Colonic mucosa (tissue), 4 donors: ENCODE results near the gene HPGDS. TPM values are rescaled to one million over a fixed set of nuclear protein-coding genes. Genes with fewer than 3 reads are reported as not detected.

ENCODE experiments used
- DNase-seq: peaks from one replicate; pipeline ENCODE4 v3.0.0-alpha.2; 2020
- H3K27ac ChIP-seq: fragments of 200-600 bp; one replicate; pipeline ENCODE4 v1.8.0; 2021
- H3K27me3 ChIP-seq: fragments of 200-600 bp; one replicate; pipeline ENCODE4 v1.8.0; 2021
- H3K36me3 ChIP-seq: fragments of 200-600 bp; one replicate; pipeline ENCODE4 v1.8.0; 2021
- H3K4me1 ChIP-seq: fragments of 200-600 bp; one replicate; pipeline ENCODE4 v1.8.0; 2021; ENCODE audit warnings: mild to moderate bottlenecking
- H3K4me3 ChIP-seq: fragments of 200-600 bp; one replicate; pipeline ENCODE4 v1.8.0; 2021
- H3K9ac ChIP-seq, 2 donors: one replicate each; pipeline ENCODE4 v1.7.0; 2013; ENCODE audit warnings: control low read depth in 2 of 2, low read depth in 2 of 2, low read length in 2 of 2
- H3K9me3 ChIP-seq: fragments of 200-600 bp; one replicate; pipeline ENCODE4 v1.8.0; 2021
- intact Hi-C: fragments of 100-400 bp; cut with DNase I; formaldehyde crosslinking; loops from one replicate; pipeline ENCODE4 v1.14.1; 2022
- total RNA-seq, 2 donors: library from RNA; stranded (reverse); fragmentation: NEBNext Ultra II Directional in 1 of 2; extraction: Animal tissue kit (Norgen Biotek cat#: 25700) in 1 of 2; gene quantifications; one replicate each; pipeline ENCODE4 v1.2.1, GENCODE V29; 2021
- TF ChIP-seq, protein P1 (sequence below): fragments of 200-600 bp; IDR thresholded peaks from one replicate; pipeline ENCODE4 v1.8.0; 2022; ENCODE audit warnings: antibody characterized with exemption, mild to moderate bottlenecking
- donor health status: healthy.
- donor health status: DM: no; HTN: no; CAD: no.
- donor health status: DM: no; HTN: no; CAD: no.

The HPGDS gene
- total RNA-seq, 2 donors from 2014 or later, result 1.5 to 1.7 TPM

GRCh38 chr4:94356444-94356843 is 13.8 kb upstream of the HPGDS start:
- Histone ChIP-seq H3K27me3 (no peaks in the 10 kb centered on the region), H3K9ac (no peak overlapping the region), H3K36me3 (no peaks in the 10 kb centered on the region), H3K4me3 (no peak overlapping the region), H3K27ac (no peak overlapping the region), H3K4me1 (no peaks in the 10 kb centered on the region), H3K9me3 (no peaks in the 10 kb centered on the region)
- intact Hi-C loops, result no loop called here
- TF ChIP-seq, protein P1, sequence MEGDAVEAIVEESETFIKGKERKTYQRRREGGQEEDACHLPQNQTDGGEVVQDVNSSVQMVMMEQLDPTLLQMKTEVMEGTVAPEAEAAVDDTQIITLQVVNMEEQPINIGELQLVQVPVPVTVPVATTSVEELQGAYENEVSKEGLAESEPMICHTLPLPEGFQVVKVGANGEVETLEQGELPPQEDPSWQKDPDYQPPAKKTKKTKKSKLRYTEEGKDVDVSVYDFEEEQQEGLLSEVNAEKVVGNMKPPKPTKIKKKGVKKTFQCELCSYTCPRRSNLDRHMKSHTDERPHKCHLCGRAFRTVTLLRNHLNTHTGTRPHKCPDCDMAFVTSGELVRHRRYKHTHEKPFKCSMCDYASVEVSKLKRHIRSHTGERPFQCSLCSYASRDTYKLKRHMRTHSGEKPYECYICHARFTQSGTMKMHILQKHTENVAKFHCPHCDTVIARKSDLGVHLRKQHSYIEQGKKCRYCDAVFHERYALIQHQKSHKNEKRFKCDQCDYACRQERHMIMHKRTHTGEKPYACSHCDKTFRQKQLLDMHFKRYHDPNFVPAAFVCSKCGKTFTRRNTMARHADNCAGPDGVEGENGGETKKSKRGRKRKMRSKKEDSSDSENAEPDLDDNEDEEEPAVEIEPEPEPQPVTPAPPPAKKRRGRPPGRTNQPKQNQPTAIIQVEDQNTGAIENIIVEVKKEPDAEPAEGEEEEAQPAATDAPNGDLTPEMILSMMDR, result no peak
- no peak for DNase-seq

- H3K36me3 ChIP-seq, result no peaks in the 10 kb centered on the region
- no peak overlapping the region for H3K4me3 ChIP-seq
- DNase-seq, result no peak
- H3K4me1 ChIP-seq, result no peaks in the 10 kb centered on the region
- TF ChIP-seq, protein P1, result no peak
- H3K9me3 ChIP-seq, result no peaks in the 10 kb centered on the region
- no peak overlapping the region for H3K9ac ChIP-seq
- no peaks in the 10 kb centered on the region for H3K27me3 ChIP-seq
- H3K27ac ChIP-seq, result no peak overlapping the region
- intact Hi-C loops, result no loop called here
These were observed 11.8 kb upstream of the HPGDS start for GRCh38 chr4:94354474-94354896.

DNA sequence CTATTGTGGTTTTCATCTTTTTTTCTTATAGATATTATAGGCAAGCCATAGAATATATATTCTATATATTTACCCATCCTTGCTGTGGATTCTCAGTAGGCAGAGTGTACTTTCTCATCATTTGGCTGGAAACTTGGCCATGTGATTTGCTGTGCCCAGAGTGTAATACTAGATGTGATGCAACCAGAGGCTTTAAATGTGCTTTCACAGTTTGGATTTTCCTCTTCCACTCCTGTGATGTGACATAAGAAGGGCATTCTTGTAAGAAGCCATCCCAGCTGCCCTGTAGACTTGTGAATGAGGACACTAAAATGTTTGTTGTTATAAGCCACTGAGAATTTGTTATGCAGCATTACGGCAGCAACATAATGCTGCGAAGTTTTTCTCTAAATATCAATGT is 10.4 kb upstream of the HPGDS start:
- H3K4me1 ChIP-seq, result no peaks in the 10 kb centered on the region
- no peak overlapping the region for H3K4me3 ChIP-seq
- no peak overlapping the region for H3K9ac ChIP-seq
- H3K36me3 ChIP-seq, result no peaks in the 10 kb centered on the region
- intact Hi-C loops, result no loop called here
- TF ChIP-seq, protein P1, result no peak
- H3K27ac ChIP-seq, result no peak overlapping the region
- no peaks in the 10 kb centered on the region for H3K27me3 ChIP-seq
- H3K9me3 ChIP-seq, result no peaks in the 10 kb centered on the region
- DNase-seq, result no peak

GRCh38 chr4:94352163-94352562 is 9.5 kb upstream of the HPGDS start:
- DNase-seq, result no peak
- Histone ChIP-seq H3K27me3 (no peaks in the 10 kb centered on the region), H3K4me1 (no peaks in the 10 kb centered on the region), H3K9ac (no peak overlapping the region), H3K27ac (no peak overlapping the region), H3K9me3 (no peaks in the 10 kb centered on the region), H3K4me3 (no peak overlapping the region), H3K36me3 (no peaks in the 10 kb centered on the region)
- TF ChIP-seq, protein P1, result no peak
- intact Hi-C loops, result no loop called here

- Histone ChIP-seq H3K4me1 (no peaks in the 10 kb centered on the region), H3K4me3 (no peak overlapping the region), H3K9ac (no peak overlapping the region), H3K27me3 (no peaks in the 10 kb centered on the region), H3K27ac (no peak overlapping the region), H3K9me3 (no peaks in the 10 kb centered on the region), H3K36me3 (no peaks in the 10 kb centered on the region)
- intact Hi-C loops, result no loop called here
- no peak for DNase-seq
- TF ChIP-seq, protein P1, result no peak
These were observed 8.7 kb upstream of the HPGDS start for GRCh38 chr4:94351319-94351718.

GRCh38 chr4:94350095-94350494 is 7.5 kb upstream of the HPGDS start:
- no peaks in the 10 kb centered on the region for H3K4me1 ChIP-seq
- no peak overlapping the region for H3K4me3 ChIP-seq
- TF ChIP-seq, protein P1, result no peak
- no peaks in the 10 kb centered on the region for H3K27me3 ChIP-seq
- no peaks in the 10 kb centered on the region for H3K9me3 ChIP-seq
- no peak overlapping the region for H3K27ac ChIP-seq
- no peak for DNase-seq
- no peaks in the 10 kb centered on the region for H3K36me3 ChIP-seq
- H3K9ac ChIP-seq, result no peak overlapping the region
- intact Hi-C loops, result no loop called here
